Measurements from ENCODE around the gene RAB11FIP3. TPM values are rescaled to one million over a fixed set of nuclear protein-coding genes. Genes with fewer than 3 reads are reported as not detected.

The RAB11FIP3 gene
- polyA plus RNA-seq, 2 of the 4 experiments (the other 2 are of a cell fraction): 6.7 to 18.0 TPM

DNA sequence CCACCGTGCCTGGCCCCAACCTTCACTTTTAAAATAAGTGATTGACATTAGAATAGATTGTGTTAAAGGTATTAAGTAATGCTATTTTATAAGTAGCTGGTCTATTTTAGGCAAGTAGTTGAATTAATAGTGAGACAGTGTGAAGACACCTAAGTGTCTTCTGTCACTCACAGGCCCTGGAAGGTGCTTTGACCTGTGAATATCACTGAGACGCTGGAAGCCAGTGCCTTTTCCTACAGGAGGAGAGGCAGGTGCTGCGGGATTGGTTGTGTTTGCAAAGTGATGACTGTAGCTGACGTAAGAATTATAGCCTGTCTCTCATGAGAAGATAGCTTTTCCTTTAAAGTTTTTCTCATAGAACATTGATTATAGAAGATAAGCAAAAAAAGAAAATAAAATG, 45.0 kb downstream of the RAB11FIP3 start (continued):
- TF ChIP-seq BHLHE40 (IDR thresholded peaks at IDR 0.05; ENCODE audit: low read depth, low read length) (no peak), NFE2L2 (conservative IDR thresholded peaks at IDR 0.05; ENCODE audit: low read length) (no peak), NPAS2 (CRISPR knock-in tag; IDR thresholded peaks at IDR 0.05; ENCODE audit: borderline replicate concordance) (no peak)

- no peak overlapping the region for H3K4me2 ChIP-seq
- TF ChIP-seq CHD4 (IDR thresholded peaks at IDR 0.05; ENCODE audit: borderline replicate concordance) (no peak), ESRRA (IDR thresholded peaks at IDR 0.05; ENCODE audit: borderline replicate concordance, low read length) (no peak), HOXB13 (CRISPR knock-in tag; IDR thresholded peaks at IDR 0.05; ENCODE audit: low read depth) (no peak), NR3C1 (IDR thresholded peaks at IDR 0.05) (no peak), EHMT2 (IDR thresholded peaks at IDR 0.05; ENCODE audit: low read depth) (no peak), ZFP36 (IDR thresholded peaks at IDR 0.05; ENCODE audit: borderline replicate concordance, partially characterized antibody) (no peak), NPAS2 (CRISPR knock-in tag; IDR thresholded peaks at IDR 0.05; ENCODE audit: borderline replicate concordance) (no peak)
- TF ChIP-seq, protein P1, sequence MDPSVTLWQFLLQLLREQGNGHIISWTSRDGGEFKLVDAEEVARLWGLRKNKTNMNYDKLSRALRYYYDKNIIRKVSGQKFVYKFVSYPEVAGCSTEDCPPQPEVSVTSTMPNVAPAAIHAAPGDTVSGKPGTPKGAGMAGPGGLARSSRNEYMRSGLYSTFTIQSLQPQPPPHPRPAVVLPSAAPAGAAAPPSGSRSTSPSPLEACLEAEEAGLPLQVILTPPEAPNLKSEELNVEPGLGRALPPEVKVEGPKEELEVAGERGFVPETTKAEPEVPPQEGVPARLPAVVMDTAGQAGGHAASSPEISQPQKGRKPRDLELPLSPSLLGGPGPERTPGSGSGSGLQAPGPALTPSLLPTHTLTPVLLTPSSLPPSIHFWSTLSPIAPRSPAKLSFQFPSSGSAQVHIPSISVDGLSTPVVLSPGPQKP (IDR thresholded peaks at IDR 0.05; ENCODE audit: low read depth, low read length): no peak
- TF ChIP-seq, protein P2, sequence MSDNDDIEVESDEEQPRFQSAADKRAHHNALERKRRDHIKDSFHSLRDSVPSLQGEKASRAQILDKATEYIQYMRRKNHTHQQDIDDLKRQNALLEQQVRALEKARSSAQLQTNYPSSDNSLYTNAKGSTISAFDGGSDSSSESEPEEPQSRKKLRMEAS (IDR thresholded peaks at IDR 0.05): no peak
- DNase-seq (ENCODE audit: low read depth in 1 of 2, low spot score in 1 of 2) (no peak), FAIRE-seq (no peak), ATAC-seq (no peak; a peak in 1 of 6 replicates)
- H3K27ac ChIP-seq: no peak overlapping the region
- CTCF ChIA-PET: interaction anchor here (2.1 kb wide), 1 partner anchor 16 kb away, joined by 6 read pairs; no protein-coding TSS in a partner anchor
- 95% methylated on average over 31 of the region's 32 CpGs for WGBS (ENCODE audit: missing lambda C conversion rate)
- no peaks in the 10 kb centered on the region for H3K9me3 ChIP-seq
- no peaks in the 10 kb centered on the region for H3K4me1 ChIP-seq
- POLR2A ChIA-PET: no interaction called here
- no peak overlapping the region for H3K4me3 ChIP-seq
Measured at GRCh38 chr16:471353-472198, 46.1 kb downstream of the RAB11FIP3 start.

DNA sequence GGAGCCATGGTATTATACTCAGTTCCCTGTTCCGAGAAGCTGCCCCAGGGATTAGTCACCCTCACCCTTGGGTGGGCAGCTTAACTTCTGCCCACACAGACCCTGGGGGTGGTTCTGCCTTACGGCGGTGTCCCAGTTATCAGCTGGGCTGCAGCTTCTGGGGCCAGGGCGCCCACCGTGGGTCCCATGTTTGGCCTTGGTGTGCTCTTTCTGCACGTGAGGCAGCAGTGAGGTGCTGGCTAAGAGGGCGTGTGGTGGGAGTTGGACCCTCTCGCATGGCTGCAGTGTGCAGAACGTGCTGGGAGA, 46.7 kb downstream of the RAB11FIP3 start:
- Histone ChIP-seq H3K27ac (no peak overlapping the region), H3K4me3 (no peak overlapping the region), H3K4me1 (no peaks in the 10 kb centered on the region), H3K4me2 (no peak overlapping the region), H3K9me3 (no peaks in the 10 kb centered on the region)
- ATAC-seq: 0 out of 6 replicates have a peak, but pooled peaks of 1 of the 2 experiments have one; percentile 15
- TF ChIP-seq CHD2 (IDR thresholded peaks at IDR 0.05; ENCODE audit: low read length, partially characterized antibody): no peak
- TF ChIP-seq EHMT2 (IDR thresholded peaks at IDR 0.05; ENCODE audit: low read depth): no peak
- TF ChIP-seq CBX2 (IDR thresholded peaks at IDR 0.05; ENCODE audit: borderline replicate concordance, low read depth): no peak
- no peak for TF ChIP-seq EHF (CRISPR knock-in tag; IDR thresholded peaks at IDR 0.05)
- TF ChIP-seq ZNF302 (CRISPR knock-in tag; IDR thresholded peaks at IDR 0.05): no peak
- TF ChIP-seq MAFK (IDR thresholded peaks at IDR 0.05; ENCODE audit: partially characterized antibody): no peak
- TF ChIP-seq HDAC2 (IDR thresholded peaks at IDR 0.05): no peak
- TF ChIP-seq ZSCAN20 (CRISPR knock-in tag; IDR thresholded peaks at IDR 0.05): no peak
- TF ChIP-seq CBX8 (IDR thresholded peaks at IDR 0.05): no peak
- no peak for TF ChIP-seq RFX5 (IDR thresholded peaks at IDR 0.05)
- no peak for TF ChIP-seq GATA3 (IDR thresholded peaks at IDR 0.05; ENCODE audit: borderline replicate concordance)
- no peak for TF ChIP-seq HOXB13 (CRISPR knock-in tag; IDR thresholded peaks at IDR 0.05; ENCODE audit: low read depth)
- TF ChIP-seq E2F6 (IDR thresholded peaks at IDR 0.05; ENCODE audit: borderline replicate concordance, low read depth): no peak
- no peak for TF ChIP-seq PHF8 (IDR thresholded peaks at IDR 0.05; ENCODE audit: borderline replicate concordance, low read depth)
- no peak for TF ChIP-seq JUN (IDR thresholded peaks at IDR 0.05)
- no peak for TF ChIP-seq PBX3 (IDR thresholded peaks at IDR 0.05)
- TF ChIP-seq NFE2L2 (conservative IDR thresholded peaks at IDR 0.05; ENCODE audit: low read length): no peak
- no peak for TF ChIP-seq EP300 (IDR thresholded peaks at IDR 0.05)
- ChIA-PET CTCF (interaction anchor here (2.1 kb wide), 1 partner anchor 15 kb away, joined by 6 read pairs; no protein-coding TSS in a partner anchor), POLR2A (no interaction called here)
- 85% methylated on average over 9 of the region's 9 CpGs for WGBS (ENCODE audit: missing lambda C conversion rate)
- no peak for FAIRE-seq
- no peak for DNase-seq (ENCODE audit: low read depth in 1 of 2, low spot score in 1 of 2)

Measured in A549 (cell line).